T follicular helper cell (primary cell): ENCODE data around the gene RPS28.
"Not testable (repeated sequence)": the region's sequence is repeated elsewhere in the genome, so short reads cannot be mapped to it uniquely, and the experiment has no call there.

Source experiments
- DNase-seq: peaks from one replicate; pipeline ENCODE4 v3.0.0-alpha.2; 2020; ENCODE audit warnings: low read depth

The RPS28 gene

GRCh38 chr19:8342684-8343482, 21.6 kb downstream of the RPS28 start, which contains the start of gene KANK3:
TSS of gene KANK3 (minus strand) at chr19:8343262. CDS start at chr19:8337828, 5,434 bp downstream.
- peak; percentile 85 for DNase-seq

DNA sequence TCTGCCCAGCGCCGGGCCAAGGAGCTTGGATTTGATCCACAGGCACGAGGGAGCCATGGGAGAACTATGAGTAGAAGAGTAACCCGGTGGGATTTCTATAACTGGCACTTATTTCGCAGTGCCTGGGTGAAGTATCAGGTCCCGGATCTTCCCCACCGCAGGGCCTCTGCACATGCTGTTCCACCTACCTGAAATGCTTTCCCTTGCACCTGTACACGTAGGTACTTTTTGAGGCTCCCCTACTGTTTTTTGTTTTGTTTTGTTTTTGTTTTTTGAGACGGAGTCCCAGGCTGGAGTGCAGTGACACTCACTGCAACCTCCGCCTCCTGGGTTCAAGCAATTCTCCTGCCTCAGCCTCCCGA, 22.2 kb downstream of the RPS28 start:
- DNase-seq = no peak

DNA sequence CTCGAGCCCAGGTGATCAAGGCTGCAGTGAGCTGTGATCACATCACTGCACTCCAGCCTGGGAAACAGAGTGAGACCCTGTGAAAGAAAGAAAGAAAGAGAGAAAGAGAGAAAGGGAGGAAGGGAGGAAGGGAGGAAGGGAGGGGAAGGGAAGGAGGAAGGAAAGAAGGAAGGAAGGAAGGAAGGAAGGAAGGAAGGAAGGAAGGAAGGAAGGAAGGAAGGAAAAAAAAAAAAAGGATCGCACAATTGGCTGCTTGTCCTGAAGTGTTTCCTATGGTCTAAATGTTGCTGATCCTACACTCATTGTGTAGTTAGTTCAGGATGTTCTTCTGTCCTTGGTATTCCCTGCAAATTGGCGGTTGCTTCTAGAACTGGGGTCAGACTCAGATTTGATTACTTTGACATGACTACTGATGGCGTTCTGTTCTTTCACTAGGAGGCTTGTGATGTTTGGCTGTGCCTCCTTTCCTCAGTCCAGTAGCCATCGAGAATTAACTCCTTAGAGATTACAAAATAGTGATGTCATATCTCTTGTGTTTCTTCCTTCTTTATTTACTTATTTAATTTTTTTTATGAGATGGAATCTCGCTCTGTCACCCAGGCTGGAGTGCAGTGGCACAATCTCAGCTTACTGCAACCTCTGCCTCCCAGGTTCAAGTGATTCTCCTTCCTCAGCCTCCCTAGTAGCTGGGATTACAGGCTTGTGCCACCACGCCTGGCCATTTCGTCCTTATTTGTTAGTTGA, 28.5 kb downstream of the RPS28 start:
- DNase-seq = not testable (repeated sequence)

GRCh38 chr19:8352134-8352827, 31.0 kb downstream of the RPS28 start:
- no peak for DNase-seq

GRCh38 chr19:8352845-8353244, 31.5 kb downstream of the RPS28 start:
- not testable (repeated sequence) for DNase-seq

GRCh38 chr19:8355631-8356402, 34.5 kb downstream of the RPS28 start:
- DNase-seq = no peak

GRCh38 chr19:8357007-8357521, 35.8 kb downstream of the RPS28 start:
- no peak for DNase-seq

GRCh38 chr19:8358948-8359347, 37.7 kb downstream of the RPS28 start:
- no peak for DNase-seq

GRCh38 chr19:8360196-8360595, 38.9 kb downstream of the RPS28 start:
- DNase-seq = no peak

DNA sequence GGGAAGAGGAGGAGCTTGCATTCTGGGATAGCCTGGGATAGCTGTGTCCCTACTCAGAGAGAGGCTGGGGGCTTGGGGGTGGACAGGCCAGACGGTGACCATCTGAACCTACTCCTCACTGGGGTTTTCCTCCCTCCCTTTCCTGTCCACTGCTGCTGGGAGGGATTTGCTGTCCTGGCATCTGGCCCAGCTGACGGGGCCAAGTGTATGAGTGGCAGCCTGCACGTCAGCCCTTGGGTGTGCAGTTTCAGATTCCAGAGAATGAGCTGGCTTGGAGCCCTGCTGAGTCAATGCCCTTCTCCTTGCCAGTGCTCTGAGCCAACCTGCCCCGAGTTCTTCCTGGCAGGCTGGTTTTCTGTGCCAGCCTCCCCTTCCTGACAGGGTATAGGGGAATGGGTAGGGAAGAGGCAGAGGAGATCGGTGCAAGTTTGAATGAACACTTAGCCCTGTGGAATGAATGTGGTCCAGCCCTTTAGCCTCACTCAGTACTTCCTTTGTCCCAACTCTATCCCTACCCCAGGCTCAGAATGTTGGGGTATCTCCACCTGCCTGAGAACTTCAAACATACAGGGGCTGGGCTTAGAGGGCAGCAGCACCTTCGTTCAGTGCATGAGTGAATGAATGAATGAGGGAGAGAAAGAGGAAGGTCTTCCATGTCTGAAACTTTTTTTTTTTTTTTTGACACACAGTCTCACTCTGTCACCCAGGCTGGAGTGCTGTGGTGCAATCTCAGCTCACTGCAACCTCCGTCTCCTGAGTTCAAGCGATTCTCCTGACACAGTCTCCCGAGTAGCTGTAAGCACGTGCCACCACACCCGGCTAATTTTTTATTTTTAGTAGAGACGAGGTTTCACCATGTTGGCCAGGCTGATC, 40.9 kb downstream of the RPS28 start:
- no peak for DNase-seq

DNA sequence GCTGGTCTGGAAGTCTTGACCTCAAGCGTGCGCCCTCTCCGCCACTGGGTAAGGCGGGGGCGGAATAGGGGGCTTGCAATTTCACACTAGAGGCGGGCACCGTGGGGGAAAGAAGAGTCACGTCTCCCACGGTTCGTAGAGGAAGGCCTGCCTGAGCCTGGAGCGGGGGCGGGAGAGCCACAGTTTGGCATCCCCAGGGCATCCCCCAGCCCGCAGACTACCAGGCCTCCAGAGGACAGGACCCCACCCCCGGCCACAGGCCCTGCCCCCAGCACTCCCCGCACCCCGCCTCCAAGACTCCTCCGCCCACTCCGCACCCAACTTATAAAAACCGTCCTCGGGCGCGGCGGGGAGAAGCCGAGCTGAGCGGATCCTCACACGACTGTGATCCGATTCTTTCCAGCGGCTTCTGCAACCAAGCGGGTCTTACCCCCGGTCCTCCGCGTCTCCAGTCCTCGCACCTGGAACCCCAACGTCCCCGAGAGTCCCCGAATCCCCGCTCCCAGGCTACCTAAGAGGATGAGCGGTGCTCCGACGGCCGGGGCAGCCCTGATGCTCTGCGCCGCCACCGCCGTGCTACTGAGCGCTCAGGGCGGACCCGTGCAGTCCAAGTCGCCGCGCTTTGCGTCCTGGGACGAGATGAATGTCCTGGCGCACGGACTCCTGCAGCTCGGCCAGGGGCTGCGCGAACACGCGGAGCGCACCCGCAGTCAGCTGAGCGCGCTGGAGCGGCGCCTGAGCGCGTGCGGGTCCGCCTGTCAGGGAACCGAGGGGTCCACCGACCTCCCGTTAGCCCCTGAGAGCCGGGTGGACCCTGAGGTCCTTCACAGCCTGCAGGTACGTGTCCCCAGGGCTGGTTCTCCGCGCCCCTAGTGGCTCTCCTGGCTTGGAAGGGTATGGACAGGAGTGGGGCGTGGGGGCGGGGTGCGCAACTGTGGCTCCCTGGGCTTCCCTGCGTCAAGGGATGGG, 42.8 kb downstream of the RPS28 start, which contains the start of gene ANGPTL4:
ANGPTL4 (plus strand) TSS at position 353 of the 969 bp plus-strand sequence; CDS start at position 520, 167 bp downstream.
- DNase-seq = no peak

- DNase-seq = no peak
These were observed 44.9 kb downstream of the RPS28 start for GRCh38 chr19:8366121-8366581.

GRCh38 chr19:8366961-8367326, 45.6 kb downstream of the RPS28 start:
- DNase-seq = no peak

GRCh38 chr19:8367327-8368001, 46.2 kb downstream of the RPS28 start:
- DNase-seq = no peak

- DNase-seq = no peak
These were observed 49.1 kb downstream of the RPS28 start for GRCh38 chr19:8370176-8371010.

DNA sequence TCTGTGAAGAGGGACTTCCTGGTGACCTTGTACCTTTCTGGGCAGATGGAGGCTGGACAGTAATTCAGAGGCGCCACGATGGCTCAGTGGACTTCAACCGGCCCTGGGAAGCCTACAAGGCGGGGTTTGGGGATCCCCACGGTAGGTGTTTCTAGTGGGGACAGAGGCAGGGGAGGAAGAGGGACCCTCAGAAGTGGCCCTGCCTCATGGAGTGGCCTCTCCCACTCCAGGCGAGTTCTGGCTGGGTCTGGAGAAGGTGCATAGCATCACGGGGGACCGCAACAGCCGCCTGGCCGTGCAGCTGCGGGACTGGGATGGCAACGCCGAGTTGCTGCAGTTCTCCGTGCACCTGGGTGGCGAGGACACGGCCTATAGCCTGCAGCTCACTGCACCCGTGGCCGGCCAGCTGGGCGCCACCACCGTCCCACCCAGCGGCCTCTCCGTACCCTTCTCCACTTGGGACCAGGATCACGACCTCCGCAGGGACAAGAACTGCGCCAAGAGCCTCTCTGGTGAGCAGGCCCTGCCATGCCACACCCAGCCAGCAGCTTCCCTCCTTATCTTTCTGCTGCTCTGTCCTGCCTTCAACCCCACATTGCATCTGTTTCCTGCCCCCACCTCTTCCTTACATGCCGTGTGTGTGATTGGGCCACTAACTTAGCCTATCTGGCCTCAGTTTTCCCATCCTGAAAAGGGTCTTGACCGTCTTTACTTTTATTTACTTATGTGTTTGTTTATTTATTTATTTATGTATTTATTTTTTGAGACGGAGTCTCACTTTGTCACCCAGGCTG, 49.9 kb downstream of the RPS28 start:
- no peak for DNase-seq
